B cell (primary cell): ENCODE results near the gene CCDC86. TPM values are rescaled to one million over a fixed set of nuclear protein-coding genes. Genes with fewer than 3 reads are reported as not detected.

Experiments
- ATAC-seq: fragments of 200-7000 bp; cut with Tn5 transposase; one replicate; pipeline ENCODE4 v1.10.0; 2021; ENCODE audit warnings: low read depth, mild to moderate bottlenecking, moderate number of reproducible peaks, moderate library complexity
- CTCF ChIA-PET: fragments of 350-600 bp; sonication (Branson Sonifier 250); formaldehyde crosslinking; loops from one replicate; lab custom pipeline; 2021; ENCODE audit warnings: antibody characterized with exemption, inconsistent platforms; lab: Charles Lee
- POLR2A ChIA-PET: fragments of 350-600 bp; sonication (Branson Sonifier 250); formaldehyde crosslinking; loops from one replicate; lab custom pipeline; 2021; ENCODE audit warnings: antibody characterized with exemption; lab: Charles Lee
- DNase-seq: peaks from one replicate; pipeline ENCODE4 v3.0.0; 2013
- H2AFZ ChIP-seq: 2 replicates; pipeline ENCODE4 v1.6.1; 2012; ENCODE audit warnings: mild to moderate bottlenecking, low read depth, low read length; ENCODE audit not compliant: insufficient read depth, poor library complexity, severe bottlenecking
- H3K27ac ChIP-seq, 2 donors: 1 replicate in 1 of 2; 2 replicates in 1 of 2; pipeline ENCODE4 v1.5.1; 2012 to 2013; ENCODE audit warnings: low read length in 2 of 2, mild to moderate bottlenecking in 2 of 2, moderate library complexity in 1 of 2
- H3K27me3 ChIP-seq, 4 experiments: fragments of 200-600 bp in 1 of 4; sonication (generic) in 1 of 4; replicated peaks in 1 of 4; 1 replicate in 2 of 4; 2 replicates in 2 of 4; pipeline versions ENCODE4 v1.6.1 to v1.7.0; 2013 to 2016; ENCODE audit warnings: low read length in 3 of 4, mild to moderate bottlenecking in 2 of 4, mixed read lengths in 1 of 4, moderate library complexity in 1 of 4; ENCODE audit not compliant: insufficient read depth in 4 of 4, control insufficient read depth in 3 of 4; ENCODE audit errors: control extremely low read depth in 1 of 4
- H3K36me3 ChIP-seq, 2 experiments: replicated peaks in 1 of 2; 1 replicate in 1 of 2; 2 replicates in 1 of 2; pipeline versions ENCODE4 v1.6.1 to v1.7.1; 2013; ENCODE audit warnings: low read length in 1 of 2; ENCODE audit not compliant: insufficient read depth in 2 of 2, control insufficient read depth in 1 of 2; ENCODE audit errors: control extremely low read depth in 1 of 2, extremely low read depth in 1 of 2
- H3K4me1 ChIP-seq, 2 donors: fragments of 200-600 bp in 1 of 2; sonication (generic) in 1 of 2; 1 replicate in 1 of 2; 2 replicates in 1 of 2; pipeline versions ENCODE4 v1.5.1 to v1.6.1; 2013 to 2017; ENCODE audit warnings: low read length in 2 of 2; ENCODE audit not compliant: control insufficient read depth in 2 of 2, insufficient read depth in 2 of 2
- H3K4me2 ChIP-seq: replicated peaks from 2 replicates; pipeline ENCODE3; 2012; ENCODE audit warnings: mild to moderate bottlenecking, low read depth, low read length; ENCODE audit not compliant: poor library complexity, severe bottlenecking
- H3K4me3 ChIP-seq, 5 experiments: fragments of 200-600 bp in 1 of 5; sonication (generic) in 1 of 5; 1 replicate in 3 of 5; 2 replicates in 2 of 5; pipeline versions ENCODE4 v1.5.1 to v1.7.0; 2011 to 2016; ENCODE audit warnings: low read length in 4 of 5, mild to moderate bottlenecking in 4 of 5, low read depth in 2 of 5, control low read depth in 1 of 5, moderate library complexity in 1 of 5; ENCODE audit not compliant: insufficient read depth in 1 of 5; ENCODE audit errors: control extremely low read depth in 1 of 5, extremely low read depth in 1 of 5
- H3K79me2 ChIP-seq: fragments of 200-600 bp; sonication (generic); one replicate; pipeline ENCODE4 v1.6.0; 2016; ENCODE audit warnings: low read length; ENCODE audit not compliant: control insufficient read depth, insufficient read depth
- H3K9ac ChIP-seq: fragments of 200-600 bp; sonication (generic); 2 replicates; pipeline ENCODE4 v1.6.1; 2017; ENCODE audit warnings: mild to moderate bottlenecking, low read length, moderate library complexity
- H3K9me3 ChIP-seq, 3 donors: one replicate each; pipeline versions ENCODE4 v1.6.1 to v1.7.1; 2013; ENCODE audit warnings: low read length in 2 of 3; ENCODE audit not compliant: control insufficient read depth in 2 of 3, insufficient read depth in 1 of 3; ENCODE audit errors: control extremely low read depth in 1 of 3
- H4K20me1 ChIP-seq: 2 replicates; pipeline ENCODE4 v1.6.0; 2012; ENCODE audit warnings: mild to moderate bottlenecking, low read length; ENCODE audit not compliant: insufficient read depth, control insufficient read depth, poor library complexity, severe bottlenecking
- H3K27ac Mint-ChIP-seq: one replicate; pipeline ENCODE4 v1.8.0; 2021; ENCODE audit warnings: mixed read lengths
- H3K27me3 Mint-ChIP-seq: one replicate; pipeline ENCODE4 v1.8.0; 2021; ENCODE audit warnings: mixed read lengths
- H3K4me1 Mint-ChIP-seq: one replicate; pipeline ENCODE4 v1.8.0; 2021; ENCODE audit warnings: mixed read lengths
- H3K4me3 Mint-ChIP-seq: one replicate; pipeline ENCODE4 v1.8.0; 2021; ENCODE audit warnings: mixed read lengths
- H3K9me3 Mint-ChIP-seq: one replicate; pipeline ENCODE4 v1.8.0; 2022; ENCODE audit warnings: mixed read lengths; ENCODE audit not compliant: insufficient read depth
- CTCF ChIP-seq: fragments of 200-600 bp; IDR thresholded peaks from one replicate; pipeline ENCODE4 v1.8.0; 2022; ENCODE audit warnings: antibody characterized with exemption, mild to moderate bottlenecking
- EZH2 ChIP-seq: IDR thresholded peaks from 2 replicates; pipeline ENCODE4 v1.6.1; 2012; ENCODE audit warnings: borderline replicate concordance, low read depth, mild to moderate bottlenecking, moderate library complexity, low read length; ENCODE audit not compliant: insufficient read depth, poor library complexity, severe bottlenecking
- WGBS: methylation state at CpG from one replicate; pipeline ENCODE4 v1.1.5; 2013; ENCODE audit warnings: missing lambda C conversion rate; ENCODE audit not compliant: insufficient coverage; 5-methylcytosine and 5-hydroxymethylcytosine counted together
- intact Hi-C: fragments of 100-400 bp; cut with micrococcal nuclease; formaldehyde crosslinking; loops from one replicate; pipeline ENCODE4 v1.10.0; 2022
- polyA plus RNA-seq: library from polyadenylated mRNA; depleted of rRNA; stranded (reverse); fragments of >200 nt; gene quantifications from 2 replicates; pipeline ENCODE4 v1.2.3, GENCODE V29; 2012
- total RNA-seq, 2 donors: library from RNA; stranded (reverse); fragments of 120-200 nt in 1 of 2; gene quantifications; 1 replicate in 1 of 2; 2 replicates in 1 of 2; pipeline versions ENCODE4 v1.2.3 to v1.2.4, GENCODE V29; 2013 to 2022

CCDC86 gene
- total and polyA plus RNA-seq, 2 donors (not counting 1 experiment from before 2014, with no cell fraction given), result 10.5 to 12.4 TPM

- Histone ChIP-seq H3K79me2 (no peaks in the 10 kb centered on the region), H2AFZ (no peak overlapping the region), H3K4me1 (no peaks in the 10 kb centered on the region), H3K4me3 (no peak overlapping the region), H4K20me1 (no peaks in the 10 kb centered on the region), H3K36me3 (peaks cover 0 to 46% of the 10 kb centered on the region in 2 experiments), H3K27me3 (no peaks in the 10 kb centered on the region), H3K27ac (no peak overlapping the region), H3K9me3 (no peaks in the 10 kb centered on the region), H3K4me2 (no peak overlapping the region), H3K9ac (no peak overlapping the region)
- ChIA-PET POLR2A (no interaction called here), CTCF (no interaction called here)
- no peak overlapping the region for H3K27ac Mint-ChIP-seq
- intact Hi-C loops, result no loop called here
- H3K9me3 Mint-ChIP-seq, result no peaks in the 10 kb centered on the region
- WGBS, result 94% methylated on average over 13 of the region's 17 CpGs
- no peak for ATAC-seq
- H3K4me1 Mint-ChIP-seq, result peaks cover 1% of the 10 kb centered on the region
- no peak for TF ChIP-seq EZH2
- no peak for TF ChIP-seq CTCF
- no peak overlapping the region for H3K4me3 Mint-ChIP-seq
- DNase-seq, result no peak
- H3K27me3 Mint-ChIP-seq, result no peaks in the 10 kb centered on the region
These were observed 9.6 kb downstream of the CCDC86 start for GRCh38 chr11:60851327-60852104.

- Histone ChIP-seq H3K79me2 (no peaks in the 10 kb centered on the region), H3K36me3 (peaks cover 0 to 45% of the 10 kb centered on the region in 2 experiments), H4K20me1 (no peaks in the 10 kb centered on the region), H3K4me1 (no peaks in the 10 kb centered on the region), H2AFZ (no peak overlapping the region), H3K9me3 (no peaks in the 10 kb centered on the region), H3K27me3 (no peaks in the 10 kb centered on the region), H3K4me3 (no peak overlapping the region), H3K9ac (no peak overlapping the region), H3K27ac (no peak overlapping the region), H3K4me2 (no peak overlapping the region)
- no peak for TF ChIP-seq CTCF
- H3K4me1 Mint-ChIP-seq, result peaks cover 1% of the 10 kb centered on the region
- WGBS, result 97% methylated on average over 74 of the region's 78 CpGs
- no peaks in the 10 kb centered on the region for H3K27me3 Mint-ChIP-seq
- no peak overlapping the region for H3K4me3 Mint-ChIP-seq
- no peaks in the 10 kb centered on the region for H3K9me3 Mint-ChIP-seq
- DNase-seq (no peak), ATAC-seq (no peak)
- no peak overlapping the region for H3K27ac Mint-ChIP-seq
- intact Hi-C loops, result no loop called here
- ChIA-PET CTCF (no interaction called here), POLR2A (no interaction called here)
These were observed 10.4 kb downstream of the CCDC86 start for GRCh38 chr11:60852117-60852981.
